ENCODE results near the gene ANKUB1. TPM values are rescaled to one million over a fixed set of nuclear protein-coding genes. Genes with fewer than 3 reads are reported as not detected.

ANKUB1 gene
- polyA plus RNA-seq, 1 donor from 2014 or later: not detected

DNA sequence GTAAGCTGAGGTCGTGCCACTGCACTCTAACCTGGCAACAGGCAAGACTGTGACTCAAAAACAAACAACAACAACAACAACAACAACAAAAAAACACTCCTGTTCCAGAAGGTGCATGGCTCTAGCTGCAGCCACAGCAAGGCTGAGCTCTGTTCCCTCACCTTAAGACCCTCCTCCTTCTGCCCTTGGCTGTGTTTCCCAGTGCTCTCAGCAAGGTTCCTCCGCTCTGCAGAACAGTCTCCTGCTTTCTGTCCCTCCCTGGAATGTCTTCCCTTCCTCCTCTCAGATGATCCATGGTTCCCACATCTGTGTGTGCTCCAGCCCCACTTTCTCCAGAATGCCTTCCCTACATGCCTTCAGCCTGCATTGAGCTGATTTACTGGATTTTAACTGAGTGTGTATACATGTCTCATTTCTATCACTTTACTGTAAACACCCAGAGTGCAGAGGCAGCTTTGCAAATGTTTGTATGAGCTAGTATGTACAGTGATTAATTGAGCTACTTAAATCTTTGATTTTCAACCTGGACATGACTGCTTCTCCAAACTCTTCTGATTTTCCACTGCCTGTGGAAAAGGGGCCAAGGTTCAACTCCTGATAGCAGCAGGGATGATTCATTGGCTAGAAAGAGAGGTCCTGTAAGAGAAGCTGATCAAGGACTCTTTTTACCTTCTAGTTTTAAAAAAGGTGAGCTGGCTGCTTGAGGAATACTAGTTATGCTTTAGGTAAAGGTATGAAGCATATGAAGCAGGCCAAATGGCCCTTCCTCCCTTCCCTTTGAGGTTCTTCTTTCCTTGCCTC, 14.7 kb downstream of the ANKUB1 start:
- Histone ChIP-seq H3K9ac (ENCODE audit: low read length) (no peak overlapping the region), H3K9me2 (ENCODE audit: insufficient read depth, low read length) (no peaks in the 10 kb centered on the region), H2AFZ (ENCODE audit: low read depth, low read length) (no peak overlapping the region), H3K79me2 (replicated peaks; ENCODE audit: insufficient read depth, low read length) (no peaks in the 10 kb centered on the region), H3F3A (ENCODE audit: insufficient read depth, low read length, poor library complexity, severe bottlenecking) (no peaks in the 10 kb centered on the region), H3K4me2 (ENCODE audit: low read length) (no peak overlapping the region), H4K20me1 (ENCODE audit: insufficient read depth) (no peaks in the 10 kb centered on the region), H3K27me3 (ENCODE audit: insufficient read depth, low read depth, low read length) (no peaks in the 10 kb centered on the region), H3K27ac (ENCODE audit: low read length) (no peak overlapping the region), H3K9me3 (ENCODE audit: low read length) (no peaks in the 10 kb centered on the region), H3K4me3 (ENCODE audit: low read length) (no peak overlapping the region), H3K36me3 (ENCODE audit: insufficient read depth, low read length) (no peaks in the 10 kb centered on the region)
- no peak for TF ChIP-seq TAF1 (IDR thresholded peaks at IDR 0.05; ENCODE audit: low read depth)
- TF ChIP-seq, protein P1, sequence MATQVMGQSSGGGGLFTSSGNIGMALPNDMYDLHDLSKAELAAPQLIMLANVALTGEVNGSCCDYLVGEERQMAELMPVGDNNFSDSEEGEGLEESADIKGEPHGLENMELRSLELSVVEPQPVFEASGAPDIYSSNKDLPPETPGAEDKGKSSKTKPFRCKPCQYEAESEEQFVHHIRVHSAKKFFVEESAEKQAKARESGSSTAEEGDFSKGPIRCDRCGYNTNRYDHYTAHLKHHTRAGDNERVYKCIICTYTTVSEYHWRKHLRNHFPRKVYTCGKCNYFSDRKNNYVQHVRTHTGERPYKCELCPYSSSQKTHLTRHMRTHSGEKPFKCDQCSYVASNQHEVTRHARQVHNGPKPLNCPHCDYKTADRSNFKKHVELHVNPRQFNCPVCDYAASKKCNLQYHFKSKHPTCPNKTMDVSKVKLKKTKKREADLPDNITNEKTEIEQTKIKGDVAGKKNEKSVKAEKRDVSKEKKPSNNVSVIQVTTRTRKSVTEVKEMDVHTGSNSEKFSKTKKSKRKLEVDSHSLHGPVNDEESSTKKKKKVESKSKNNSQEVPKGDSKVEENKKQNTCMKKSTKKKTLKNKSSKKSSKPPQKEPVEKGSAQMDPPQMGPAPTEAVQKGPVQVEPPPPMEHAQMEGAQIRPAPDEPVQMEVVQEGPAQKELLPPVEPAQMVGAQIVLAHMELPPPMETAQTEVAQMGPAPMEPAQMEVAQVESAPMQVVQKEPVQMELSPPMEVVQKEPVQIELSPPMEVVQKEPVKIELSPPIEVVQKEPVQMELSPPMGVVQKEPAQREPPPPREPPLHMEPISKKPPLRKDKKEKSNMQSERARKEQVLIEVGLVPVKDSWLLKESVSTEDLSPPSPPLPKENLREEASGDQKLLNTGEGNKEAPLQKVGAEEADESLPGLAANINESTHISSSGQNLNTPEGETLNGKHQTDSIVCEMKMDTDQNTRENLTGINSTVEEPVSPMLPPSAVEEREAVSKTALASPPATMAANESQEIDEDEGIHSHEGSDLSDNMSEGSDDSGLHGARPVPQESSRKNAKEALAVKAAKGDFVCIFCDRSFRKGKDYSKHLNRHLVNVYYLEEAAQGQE (IDR thresholded peaks at IDR 0.05; ENCODE audit: borderline replicate concordance): no peak
- no peak for TF ChIP-seq EP300 (conservative IDR thresholded peaks at IDR 0.05; ENCODE audit: poor library complexity, severe bottlenecking)
- TF ChIP-seq MXI1 (conservative IDR thresholded peaks at IDR 0.05; ENCODE audit: poor library complexity, severe bottlenecking): no peak
- no peak for TF ChIP-seq POLR2AphosphoS5 (IDR thresholded peaks at IDR 0.05)
- no peak for TF ChIP-seq RAD21 (conservative IDR thresholded peaks at IDR 0.05)
- TF ChIP-seq EZH2 (IDR thresholded peaks at IDR 0.05; ENCODE audit: borderline replicate concordance, insufficient read depth, low read length, poor library complexity, severe bottlenecking): no peak
- TF ChIP-seq, protein P2, sequence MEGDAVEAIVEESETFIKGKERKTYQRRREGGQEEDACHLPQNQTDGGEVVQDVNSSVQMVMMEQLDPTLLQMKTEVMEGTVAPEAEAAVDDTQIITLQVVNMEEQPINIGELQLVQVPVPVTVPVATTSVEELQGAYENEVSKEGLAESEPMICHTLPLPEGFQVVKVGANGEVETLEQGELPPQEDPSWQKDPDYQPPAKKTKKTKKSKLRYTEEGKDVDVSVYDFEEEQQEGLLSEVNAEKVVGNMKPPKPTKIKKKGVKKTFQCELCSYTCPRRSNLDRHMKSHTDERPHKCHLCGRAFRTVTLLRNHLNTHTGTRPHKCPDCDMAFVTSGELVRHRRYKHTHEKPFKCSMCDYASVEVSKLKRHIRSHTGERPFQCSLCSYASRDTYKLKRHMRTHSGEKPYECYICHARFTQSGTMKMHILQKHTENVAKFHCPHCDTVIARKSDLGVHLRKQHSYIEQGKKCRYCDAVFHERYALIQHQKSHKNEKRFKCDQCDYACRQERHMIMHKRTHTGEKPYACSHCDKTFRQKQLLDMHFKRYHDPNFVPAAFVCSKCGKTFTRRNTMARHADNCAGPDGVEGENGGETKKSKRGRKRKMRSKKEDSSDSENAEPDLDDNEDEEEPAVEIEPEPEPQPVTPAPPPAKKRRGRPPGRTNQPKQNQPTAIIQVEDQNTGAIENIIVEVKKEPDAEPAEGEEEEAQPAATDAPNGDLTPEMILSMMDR (IDR thresholded peaks at IDR 0.05; ENCODE audit: poor library complexity, severe bottlenecking): no peak
- TF ChIP-seq SMC3 (conservative IDR thresholded peaks at IDR 0.05; ENCODE audit: poor library complexity): no peak

DNA sequence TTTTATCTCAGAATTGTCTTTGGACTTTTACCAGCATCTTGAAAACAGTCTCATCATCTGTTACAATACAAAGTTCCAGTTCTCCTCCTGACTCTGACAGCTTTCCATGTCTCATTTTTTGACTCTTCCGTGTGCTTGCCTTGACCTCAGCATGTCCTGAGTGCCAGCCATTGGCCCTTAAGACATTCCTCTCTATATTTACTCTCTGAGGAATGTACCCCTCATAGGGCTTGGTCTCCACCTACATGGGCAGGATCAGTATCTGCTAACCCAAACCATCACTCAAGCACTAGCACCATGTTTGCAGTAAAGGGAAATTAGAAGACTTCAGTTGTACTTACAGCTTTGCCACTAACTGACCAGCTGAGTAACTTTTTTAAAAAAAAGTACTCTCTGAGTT, 16.2 kb downstream of the ANKUB1 start:
- Histone ChIP-seq H3K9me3 (ENCODE audit: low read length) (no peaks in the 10 kb centered on the region), H3K79me2 (replicated peaks; ENCODE audit: insufficient read depth, low read length) (no peaks in the 10 kb centered on the region), H3K9me2 (ENCODE audit: insufficient read depth, low read length) (no peaks in the 10 kb centered on the region), H3K36me3 (ENCODE audit: insufficient read depth, low read length) (no peaks in the 10 kb centered on the region), H3K27ac (ENCODE audit: low read length) (no peak overlapping the region), H2AFZ (ENCODE audit: low read depth, low read length) (no peak overlapping the region), H4K20me1 (ENCODE audit: insufficient read depth) (no peaks in the 10 kb centered on the region), H3K9ac (ENCODE audit: low read length) (no peak overlapping the region), H3K4me3 (ENCODE audit: low read length) (no peak overlapping the region), H3F3A (ENCODE audit: insufficient read depth, low read length, poor library complexity, severe bottlenecking) (no peaks in the 10 kb centered on the region), H3K27me3 (ENCODE audit: insufficient read depth, low read depth, low read length) (no peaks in the 10 kb centered on the region), H3K4me2 (ENCODE audit: low read length) (no peak overlapping the region)
- TF ChIP-seq SMC3 (conservative IDR thresholded peaks at IDR 0.05; ENCODE audit: poor library complexity): no peak
